Activated CD4-positive, alpha-beta T cell treated with anti-CD3 and anti-CD28 coated beads for 48 hours (primary cell): Measurements from ENCODE around the gene CHAC1.
"Not testable (repeated sequence)": the region's sequence is repeated elsewhere in the genome, so short reads cannot be mapped to it uniquely, and the experiment has no call there.

ENCODE experiments used
- DNase-seq: peaks from one replicate; pipeline ENCODE4 v3.0.0-alpha.2; 2020

Gene CHAC1

DNA sequence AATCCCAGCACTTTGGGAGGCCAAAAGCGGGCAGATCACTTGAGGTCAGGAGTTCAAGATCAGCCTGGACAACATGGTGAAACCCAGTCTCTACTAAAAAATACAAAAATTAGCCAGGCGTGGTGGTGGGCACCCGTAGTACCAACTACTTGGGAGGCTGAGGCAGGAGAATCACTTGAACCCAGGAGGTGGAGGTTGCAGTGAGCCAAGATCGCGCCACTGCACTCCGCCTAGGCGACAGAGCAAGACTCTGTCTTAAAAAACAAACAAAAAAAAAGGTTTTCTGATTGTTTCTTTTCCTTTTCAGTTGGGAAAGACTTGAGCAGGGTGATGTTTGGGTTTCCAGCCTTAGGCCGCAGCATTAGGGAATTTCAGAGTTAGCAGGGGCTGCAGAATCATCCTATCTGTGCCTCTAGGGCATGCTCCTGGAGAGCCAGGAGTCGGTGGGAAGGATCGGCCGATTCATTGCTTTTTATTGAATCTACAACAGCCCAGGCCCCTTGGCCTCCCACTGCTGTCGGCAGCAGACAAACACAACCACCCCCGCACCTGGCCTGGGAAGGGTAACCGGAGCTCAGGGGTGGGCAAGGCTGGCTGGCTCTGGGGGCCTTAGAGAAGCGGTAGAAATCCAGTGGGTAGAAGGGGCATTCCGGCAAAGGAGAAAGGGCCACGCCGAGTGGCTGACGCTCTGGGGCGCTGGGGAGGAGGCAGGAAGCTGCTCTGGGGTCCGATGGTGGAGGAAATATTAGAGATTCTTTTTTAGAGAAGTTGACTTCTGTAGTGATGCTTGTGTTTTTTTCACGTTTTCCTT, 6.3 kb downstream of the CHAC1 start:
- no peak for DNase-seq

- no peak for DNase-seq
Measured at GRCh38 chr15:40960151-40960885, 7.0 kb downstream of the CHAC1 start.

DNA sequence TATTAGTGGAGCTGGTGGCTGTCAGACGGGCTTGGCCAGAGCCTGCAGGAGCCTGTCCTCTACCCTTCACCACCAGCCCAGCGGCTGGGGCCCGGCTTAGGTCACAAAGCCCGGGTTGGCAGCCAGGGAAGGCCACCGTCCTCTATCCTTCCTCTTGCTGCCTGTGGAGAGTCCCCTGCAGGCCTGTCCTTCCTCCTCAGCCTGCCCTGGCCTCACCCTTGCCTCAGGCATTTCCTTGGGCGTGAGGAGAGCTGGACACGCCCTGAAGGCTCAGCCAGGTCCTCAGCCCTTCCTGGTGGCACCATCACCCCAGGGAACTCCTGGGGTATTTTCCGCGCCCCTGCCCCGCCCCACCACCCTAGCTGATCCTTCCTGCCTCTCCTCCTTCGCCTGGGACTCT, 7.7 kb downstream of the CHAC1 start:
- DNase-seq = no peak

DNA sequence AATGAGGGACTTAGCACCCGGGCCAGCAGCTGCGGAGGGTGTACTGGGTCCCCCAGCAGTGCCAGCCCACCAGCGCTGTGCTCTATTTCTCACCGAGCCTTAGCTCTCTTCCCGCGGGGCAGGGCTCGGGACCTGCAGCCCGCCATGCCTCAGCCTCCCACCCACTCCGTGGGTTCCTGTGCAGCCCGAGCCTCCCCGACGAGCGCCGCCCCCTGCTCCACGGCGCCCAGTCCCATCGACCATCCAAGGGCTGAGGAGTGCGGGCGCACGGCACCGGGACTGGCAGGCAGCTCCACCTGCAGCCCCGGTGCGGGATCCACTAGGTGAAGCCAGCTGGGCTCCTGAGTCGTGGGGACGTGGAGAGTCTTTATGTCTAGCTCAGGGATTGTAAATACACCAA, 8.5 kb downstream of the CHAC1 start:
- DNase-seq = not testable (repeated sequence)

GRCh38 chr15:40962317-40962716, 9.0 kb downstream of the CHAC1 start:
- not testable (repeated sequence) for DNase-seq

GRCh38 chr15:40963201-40963600, 9.9 kb downstream of the CHAC1 start:
- DNase-seq = no peak

- no peak for DNase-seq
Measured at GRCh38 chr15:40964006-40964405, 10.7 kb downstream of the CHAC1 start.

GRCh38 chr15:40964634-40965033, 11.4 kb downstream of the CHAC1 start:
- no peak for DNase-seq

- DNase-seq = no peak
Measured at GRCh38 chr15:40968290-40969085, 15.2 kb downstream of the CHAC1 start.

- no peak for DNase-seq
Measured at GRCh38 chr15:40969363-40969762, 16.1 kb downstream of the CHAC1 start.

GRCh38 chr15:40974879-40975278, 21.6 kb downstream of the CHAC1 start:
- DNase-seq = no peak

DNA sequence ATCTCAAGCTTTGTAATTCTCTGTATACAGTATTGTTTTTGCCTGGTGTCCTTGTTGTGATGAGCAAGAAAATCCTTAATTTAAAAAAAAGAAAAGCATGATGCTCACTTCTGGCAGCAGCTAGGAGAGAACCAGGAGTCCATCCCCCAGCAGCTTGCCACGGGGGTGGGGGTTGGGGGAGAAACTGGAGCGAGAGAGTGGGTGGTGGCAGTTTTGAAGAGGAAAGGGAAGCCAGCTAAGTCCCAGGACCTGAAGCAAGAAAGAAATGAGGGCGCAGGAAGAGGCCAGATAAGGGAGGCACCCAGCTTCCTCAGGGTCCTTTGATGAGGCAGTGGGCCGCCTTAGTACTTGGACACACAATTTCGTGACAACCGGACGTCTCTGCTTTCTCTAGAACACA, 23.5 kb downstream of the CHAC1 start:
- DNase-seq = no peak

- no peak for DNase-seq
Measured at GRCh38 chr15:40978141-40978540, 24.9 kb downstream of the CHAC1 start.

- DNase-seq = no peak
Measured at GRCh38 chr15:40978562-40978961, 25.3 kb downstream of the CHAC1 start.

GRCh38 chr15:40981186-40981585, 27.9 kb downstream of the CHAC1 start:
- DNase-seq = no peak

GRCh38 chr15:40982855-40983254, 29.6 kb downstream of the CHAC1 start:
- DNase-seq = no peak

DNA sequence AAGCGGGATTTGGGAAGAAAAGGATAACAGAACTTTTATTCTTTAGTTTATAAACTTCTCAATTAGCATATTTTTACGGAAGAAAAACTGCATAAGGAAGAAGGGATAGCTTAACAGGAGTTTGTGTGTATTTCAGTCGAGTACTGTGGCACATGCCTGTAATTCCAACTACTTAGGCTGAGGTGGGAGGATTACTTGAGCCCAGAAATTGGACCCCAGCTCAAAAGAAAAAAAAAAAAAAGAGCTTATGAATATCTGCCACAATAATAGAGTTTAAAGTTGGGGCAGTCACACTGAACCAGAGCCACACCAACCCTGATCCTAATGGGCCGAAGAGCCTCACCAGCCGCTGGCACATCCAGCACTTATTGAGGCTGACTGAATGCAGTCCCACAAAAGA, 31.1 kb downstream of the CHAC1 start:
- no peak for DNase-seq

DNA sequence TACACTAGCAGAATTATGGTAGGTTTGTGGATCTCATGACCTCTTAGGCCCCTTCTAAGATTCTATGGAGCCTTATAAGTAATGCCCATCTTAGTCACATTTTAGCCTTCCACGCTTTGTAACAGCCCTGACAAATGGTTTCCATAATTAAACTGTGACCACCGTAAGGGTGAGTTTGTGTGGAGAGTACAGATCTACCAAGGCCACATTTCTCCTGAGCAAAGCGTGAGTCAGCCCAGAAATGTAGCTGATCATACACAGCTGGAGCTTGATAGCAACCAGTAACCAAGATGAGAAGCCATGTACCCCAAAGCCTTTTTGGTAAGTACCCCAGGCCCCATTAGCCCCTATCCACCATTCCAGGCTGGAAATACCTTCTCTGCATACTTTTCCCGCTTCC, 31.7 kb downstream of the CHAC1 start:
- no peak for DNase-seq

DNA sequence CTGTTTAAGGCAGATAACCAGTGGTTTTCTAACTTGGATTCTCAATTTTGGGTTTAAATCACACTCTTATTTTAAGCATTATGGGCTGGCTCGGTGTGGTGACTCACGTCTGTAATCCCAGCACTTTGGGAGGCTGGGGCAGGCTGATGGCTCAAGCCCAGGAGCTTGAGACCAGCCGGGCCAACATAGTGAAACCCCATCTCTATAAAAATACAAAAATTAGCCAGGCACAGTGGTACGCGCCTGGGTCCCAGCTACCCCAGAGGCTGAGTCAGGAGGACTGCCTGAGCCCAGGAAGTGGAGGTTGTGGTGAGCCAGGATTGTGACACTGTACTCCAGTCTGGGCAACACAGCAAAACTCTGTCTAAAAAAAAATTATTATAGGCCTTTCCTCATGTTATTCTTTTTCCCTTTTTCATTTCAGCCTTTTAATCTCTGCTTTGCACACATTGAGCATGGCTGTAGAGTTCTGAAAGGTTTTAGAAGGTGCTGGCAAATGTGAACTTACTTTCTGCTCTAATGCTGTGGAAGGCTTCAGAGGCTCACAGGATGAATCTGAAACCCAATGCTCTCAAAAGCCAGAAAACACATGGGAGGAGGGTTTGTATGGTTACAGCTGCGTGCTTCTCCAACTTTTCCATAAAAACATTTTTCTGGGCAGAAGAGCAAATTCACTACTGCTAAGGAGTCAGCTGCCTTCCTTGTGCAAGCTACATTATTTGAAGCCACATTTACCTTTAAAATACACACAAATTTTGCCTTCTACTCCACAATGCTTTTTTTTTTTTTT, 32.5 kb downstream of the CHAC1 start:
- DNase-seq = no peak

GRCh38 chr15:40986820-40987219, 33.5 kb downstream of the CHAC1 start:
- no peak for DNase-seq

DNA sequence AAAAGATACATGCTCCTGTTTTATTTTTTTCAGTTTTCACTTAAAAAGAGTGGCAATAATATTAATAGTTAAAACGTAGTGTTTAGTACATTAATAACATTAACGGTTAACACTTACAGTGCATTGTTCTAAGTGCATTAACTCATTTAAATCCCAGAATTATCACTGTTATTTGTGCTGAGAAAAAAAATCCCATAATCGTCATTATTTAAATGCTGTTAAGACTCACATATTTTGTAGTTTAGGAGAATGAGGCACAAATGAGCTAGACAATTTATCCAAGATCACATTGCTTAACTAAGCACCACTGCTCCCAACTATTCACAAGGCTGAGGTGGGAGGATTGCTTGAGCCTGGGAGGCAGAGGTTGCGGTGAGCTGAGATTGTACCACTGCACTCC, 34.9 kb downstream of the CHAC1 start:
- DNase-seq = no peak

DNA sequence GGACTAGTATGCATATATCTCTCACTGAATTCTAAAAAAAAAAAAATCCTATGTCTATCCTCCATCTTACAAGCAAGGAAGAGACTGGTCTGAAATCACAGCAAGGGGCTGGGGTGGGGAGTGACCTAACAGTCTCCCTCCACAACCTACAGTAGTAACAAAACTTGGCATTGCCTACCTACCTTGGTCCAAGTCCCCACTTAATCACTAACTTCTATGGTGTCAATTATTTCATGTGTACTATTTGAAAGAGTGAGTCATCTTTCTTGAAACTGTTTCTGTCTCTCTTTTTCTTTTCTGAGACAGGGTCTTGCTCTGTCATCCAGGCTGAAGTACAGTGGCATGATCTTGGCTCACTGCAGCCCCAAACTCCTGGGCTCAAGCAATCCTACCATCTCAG, 36.8 kb downstream of the CHAC1 start:
- DNase-seq = no peak

DNA sequence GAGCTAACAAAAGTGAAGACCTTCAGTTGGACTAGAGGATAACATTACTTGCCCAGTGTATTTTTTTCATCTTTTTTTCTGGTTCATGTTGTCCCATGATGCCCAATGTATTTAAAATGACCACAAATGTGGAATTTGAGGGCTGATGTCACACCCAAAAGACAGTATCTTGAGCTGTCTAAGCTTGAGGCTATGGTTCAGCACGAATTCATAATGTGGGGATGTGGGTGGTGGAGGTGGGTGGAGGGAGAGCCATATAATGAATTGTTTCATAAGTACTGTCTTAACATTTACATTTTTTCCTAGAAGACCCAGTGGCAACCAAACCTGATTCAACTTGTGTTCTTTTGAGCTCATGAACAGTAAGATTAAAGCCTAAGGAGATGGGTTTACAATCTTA, 37.5 kb downstream of the CHAC1 start:
- DNase-seq = peak; percentile 15
